Measurements from ENCODE around the gene MYLK2. TPM values are rescaled to one million over a fixed set of nuclear protein-coding genes. Genes with fewer than 3 reads are reported as not detected.
"Not testable (repeated sequence)": the region's sequence is repeated elsewhere in the genome, so short reads cannot be mapped to it uniquely, and the experiment has no call there.

The MYLK2 gene
- total and polyA plus RNA-seq, 8 donors, result 1.8 to 10.8 (median 4.3) TPM

- Histone ChIP-seq H3K27ac (no peak overlapping the region), H3K4me1 (peaks cover 0 to 11% (median 0%) of the 10 kb centered on the region in 3 donors), H3K9me3 (no peaks in the 10 kb centered on the region), H3K36me3 (no peaks in the 10 kb centered on the region), H3K27me3 (no peaks in the 10 kb centered on the region), H3K4me3 (no peak overlapping the region)
- intact Hi-C loops (cut with DNase I), result loop anchor here in 1 of 3 donors (5.0 kb wide), 1 partner anchor 208 kb away; no protein-coding TSS in a partner anchor
- FAIRE-seq (no peak), DNase-seq (no peak), ATAC-seq (no peak)
- TF ChIP-seq, protein P1, sequence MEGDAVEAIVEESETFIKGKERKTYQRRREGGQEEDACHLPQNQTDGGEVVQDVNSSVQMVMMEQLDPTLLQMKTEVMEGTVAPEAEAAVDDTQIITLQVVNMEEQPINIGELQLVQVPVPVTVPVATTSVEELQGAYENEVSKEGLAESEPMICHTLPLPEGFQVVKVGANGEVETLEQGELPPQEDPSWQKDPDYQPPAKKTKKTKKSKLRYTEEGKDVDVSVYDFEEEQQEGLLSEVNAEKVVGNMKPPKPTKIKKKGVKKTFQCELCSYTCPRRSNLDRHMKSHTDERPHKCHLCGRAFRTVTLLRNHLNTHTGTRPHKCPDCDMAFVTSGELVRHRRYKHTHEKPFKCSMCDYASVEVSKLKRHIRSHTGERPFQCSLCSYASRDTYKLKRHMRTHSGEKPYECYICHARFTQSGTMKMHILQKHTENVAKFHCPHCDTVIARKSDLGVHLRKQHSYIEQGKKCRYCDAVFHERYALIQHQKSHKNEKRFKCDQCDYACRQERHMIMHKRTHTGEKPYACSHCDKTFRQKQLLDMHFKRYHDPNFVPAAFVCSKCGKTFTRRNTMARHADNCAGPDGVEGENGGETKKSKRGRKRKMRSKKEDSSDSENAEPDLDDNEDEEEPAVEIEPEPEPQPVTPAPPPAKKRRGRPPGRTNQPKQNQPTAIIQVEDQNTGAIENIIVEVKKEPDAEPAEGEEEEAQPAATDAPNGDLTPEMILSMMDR (IDR thresholded peaks at IDR 0.05), result no peak
- 69 to 72% methylated on average over 14 of the region's 14 CpGs for WGBS, 2 donors
Observed at GRCh38 chr20:31824554-31825313, 5.6 kb downstream of the MYLK2 start.

GRCh38 chr20:31826074-31826473, 6.9 kb downstream of the MYLK2 start:
- Histone ChIP-seq H3K36me3 (no peaks in the 10 kb centered on the region), H3K4me1 (peaks cover 0 to 11% (median 0%) of the 10 kb centered on the region in 3 donors), H3K27me3 (no peaks in the 10 kb centered on the region), H3K9me3 (no peaks in the 10 kb centered on the region), H3K4me3 (no peak overlapping the region), H3K27ac (no peak overlapping the region)
- DNase-seq (no peak), ATAC-seq (no peak), FAIRE-seq (no peak)
- TF ChIP-seq, protein P1 (IDR thresholded peaks at IDR 0.05), result no peak
- intact Hi-C loops (cut with DNase I), result no loop called here
- 89 to 90% methylated on average over 5 of the region's 5 CpGs for WGBS, 2 donors

DNA sequence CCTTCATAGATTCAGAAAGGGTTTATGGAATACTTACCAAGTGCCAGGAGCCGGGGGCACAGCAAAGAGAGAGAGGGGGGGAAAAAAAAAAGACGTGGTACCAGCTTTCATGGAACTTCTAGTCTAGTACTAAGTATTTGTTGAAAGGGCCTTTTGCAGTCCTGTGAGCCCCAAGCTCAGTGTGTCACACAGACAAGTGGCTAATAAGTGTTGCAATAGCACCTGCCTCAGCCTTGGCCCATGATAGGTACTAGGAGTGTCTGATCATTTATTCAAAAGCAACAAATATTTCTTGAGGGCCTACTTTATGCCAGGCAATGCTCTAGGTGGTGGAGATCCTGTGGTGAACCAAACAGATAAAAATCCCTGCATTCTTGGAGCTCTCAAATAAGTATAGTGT, 7.9 kb downstream of the MYLK2 start:
- no peak for ATAC-seq
- WGBS, 2 donors, result 54 to 67% methylated on average over 2 of the region's 2 CpGs
- no peaks in the 10 kb centered on the region for H3K27me3 ChIP-seq
- H3K27ac ChIP-seq, result no peak overlapping the region
- TF ChIP-seq, protein P1 (IDR thresholded peaks at IDR 0.05), result no peak
- DNase-seq, result no peak
- FAIRE-seq, result no peak
- no peak overlapping the region for H3K4me3 ChIP-seq
- intact Hi-C loops (cut with DNase I), result no loop called here
- H3K4me1 ChIP-seq, result peaks cover 0 to 4% (median 0%) of the 10 kb centered on the region in 3 donors
- H3K9me3 ChIP-seq, result no peaks in the 10 kb centered on the region
- no peaks in the 10 kb centered on the region for H3K36me3 ChIP-seq

DNA sequence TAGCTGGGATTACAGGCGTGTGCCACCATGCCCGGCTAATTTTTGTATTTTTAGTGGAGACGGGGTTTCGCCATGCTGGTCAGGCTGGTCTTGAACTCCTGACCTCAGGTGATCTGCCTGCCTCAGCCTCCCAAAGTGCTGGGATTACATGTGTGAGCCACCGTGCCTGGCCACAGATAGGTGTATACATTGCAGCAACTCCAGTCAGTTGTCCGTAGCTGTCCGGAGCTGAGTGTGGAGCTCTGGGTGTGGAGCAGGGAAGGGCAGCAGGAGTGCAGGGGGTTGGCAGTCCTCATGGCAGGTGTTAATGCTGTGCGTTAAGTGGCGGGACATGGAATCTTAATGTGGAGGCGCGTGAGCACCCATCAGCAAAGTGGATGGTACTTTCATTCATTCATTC, 8.9 kb downstream of the MYLK2 start:
- H3K4me3 ChIP-seq; H3K4me1 ChIP-seq; intact Hi-C loops (cut with DNase I); H3K9me3 ChIP-seq; ATAC-seq; FAIRE-seq; H3K27ac ChIP-seq; H3K27me3 ChIP-seq; DNase-seq; H3K36me3 ChIP-seq: not testable (repeated sequence)
- WGBS, 2 donors, result 89 to 93% methylated on average over 11 of the region's 11 CpGs

DNA sequence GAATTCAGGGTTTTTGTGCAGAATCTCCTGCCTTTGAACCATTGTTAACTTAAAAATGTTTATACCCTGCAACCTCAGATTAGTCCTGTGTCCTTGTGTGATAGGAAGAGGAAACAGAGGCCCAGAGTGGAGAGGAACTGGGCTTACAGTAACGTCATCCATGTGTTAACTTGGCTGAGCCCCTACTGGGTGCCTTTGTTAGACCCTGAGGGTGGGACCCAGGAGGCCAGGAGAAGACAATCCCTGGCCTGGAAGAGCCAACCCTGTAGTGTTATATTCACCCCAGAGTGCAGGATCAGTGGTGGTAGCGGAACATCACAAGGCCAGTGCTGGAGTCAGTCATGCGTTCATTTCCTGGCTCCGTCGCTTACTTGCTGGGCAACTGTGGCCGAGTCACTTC, 10.6 kb downstream of the MYLK2 start:
- intact Hi-C loops (cut with DNase I), result no loop called here
- H3K27ac ChIP-seq, result no peak overlapping the region
- H3K4me3 ChIP-seq, result no peak overlapping the region
- H3K9me3 ChIP-seq, result no peaks in the 10 kb centered on the region
- no peak for FAIRE-seq
- DNase-seq, result no peak
- H3K4me1 ChIP-seq, result no peaks in the 10 kb centered on the region
- no peaks in the 10 kb centered on the region for H3K36me3 ChIP-seq
- ATAC-seq, result no peak
- H3K27me3 ChIP-seq, result no peaks in the 10 kb centered on the region
- WGBS, 2 donors, result 84 to 89% methylated on average over 6 of the region's 6 CpGs
- TF ChIP-seq, protein P1 (IDR thresholded peaks at IDR 0.05), result no peak
